K562 (cell line): ENCODE measurements around the gene ARHGEF4. TPM values are rescaled to one million over a fixed set of nuclear protein-coding genes. Genes with fewer than 3 reads are reported as not detected.

ENCODE experiments used
- ATAC-seq: fragments of 200-7000 bp; cut with Tn5 transposase; 3 replicates; pipeline ENCODE4 v1.9.1; 2020; ENCODE audit warnings: moderate library complexity
- BruUV-seq: library from RNA; stranded (reverse); fragments of 400-500 nt; replicated peaks from 2 replicates; lab custom pipeline; 2021; lab: Mats Ljungman, UMichigan
- CTCF ChIA-PET: fragments of 300-600 bp; formaldehyde crosslinking; extraction: SDS; loops from one replicate; lab custom pipeline; 2021; ENCODE audit warnings: low intra/inter-chr PET ratio; lab: Yijun Ruan, JAX
- POLR2A ChIA-PET: fragments of 300-600, 350-650 bp; sonication (Branson Sonifier 250); formaldehyde crosslinking; extraction: SDS; loops from one replicate; lab custom pipeline; 2021; ENCODE audit warnings: antibody characterized with exemption, inconsistent platforms; lab: Yijun Ruan, JAX
- DNase-seq, 4 experiments: peaks; one replicate each; pipeline versions ENCODE4 v3.0.0 to v3.0.0-alpha.2; 2011 to 2018; ENCODE audit warnings: low spot score in 3 of 4, mixed read lengths in 3 of 4; ENCODE audit errors: extremely low read depth in 1 of 4
- FAIRE-seq: peaks from 2 replicates; lab custom pipeline; 2011; peaks lifted over from hg19 to GRCh38; lab: Jason Lieb, UNC
- H2AFZ ChIP-seq: 2 replicates; pipeline ENCODE4 v1.6.0; 2011; ENCODE audit warnings: low read depth, low read length, control low read depth, inconsistent platforms
- H3K27ac ChIP-seq: fragments of 200-600 bp; 3 replicates; pipeline ENCODE4 v1.8.0; 2011; ENCODE audit warnings: low read depth, mild to moderate bottlenecking, control low read depth, inconsistent platforms, low read length, moderate library complexity, mixed read lengths; ENCODE audit errors: extremely low read depth
- H3K27me3 ChIP-seq, 2 experiments: fragments of 300-600 bp in 1 of 2; 2 replicates in 1 of 2; 3 replicates in 1 of 2; pipeline versions ENCODE4 v1.6.0 to v1.8.0; 2011; ENCODE audit warnings: inconsistent platforms in 2 of 2, low read length in 2 of 2, mild to moderate bottlenecking in 1 of 2, mixed read lengths in 1 of 2, moderate library complexity in 1 of 2; ENCODE audit not compliant: control insufficient read depth in 2 of 2, insufficient read depth in 2 of 2
- H3K36me3 ChIP-seq: fragments of 300-600 bp; 3 replicates; pipeline ENCODE4 v1.8.0; 2011; ENCODE audit warnings: mild to moderate bottlenecking, low read length, inconsistent platforms; ENCODE audit not compliant: control insufficient read depth, insufficient read depth
- H3K4me1 ChIP-seq, 2 experiments: fragments of 200-600 bp in 1 of 2; replicated peaks in 1 of 2; 2 replicates in 1 of 2; 3 replicates in 1 of 2; pipeline versions ENCODE4 v1.5.1 to v1.8.0; 2011; ENCODE audit warnings: inconsistent platforms in 2 of 2, low read length in 2 of 2, mild to moderate bottlenecking in 1 of 2, mixed read lengths in 1 of 2, moderate library complexity in 1 of 2; ENCODE audit not compliant: control insufficient read depth in 2 of 2, insufficient read depth in 2 of 2
- H3K4me2 ChIP-seq: 2 replicates; pipeline ENCODE4 v1.6.1; 2011; ENCODE audit warnings: low read length, control low read depth, inconsistent platforms, mixed read lengths; ENCODE audit not compliant: insufficient read depth
- H3K4me3 ChIP-seq: fragments of 200-600 bp; sonication (generic), shearing (Covaris generic); 2 replicates; pipeline ENCODE4 v1.5.1; 2016; ENCODE audit warnings: control low read depth, inconsistent platforms
- H3K79me2 ChIP-seq: fragments of 200-600 bp; 3 replicates; pipeline ENCODE4 v1.8.0; 2011; ENCODE audit warnings: low read length, inconsistent platforms; ENCODE audit not compliant: control insufficient read depth, insufficient read depth
- H3K9ac ChIP-seq, 2 experiments: 2 replicates each; pipeline versions ENCODE4 v1.6.0 to v1.6.1; 2011; ENCODE audit warnings: low read depth in 2 of 2, low read length in 2 of 2, control low read depth in 1 of 2, inconsistent platforms in 1 of 2, mild to moderate bottlenecking in 1 of 2, mixed read lengths in 1 of 2; ENCODE audit not compliant: insufficient read depth in 1 of 2
- H3K9me1 ChIP-seq: one replicate; pipeline ENCODE4 v1.6.0; 2011; ENCODE audit warnings: inconsistent platforms, mild to moderate bottlenecking, low read length, moderate library complexity; ENCODE audit not compliant: control insufficient read depth, insufficient read depth
- H3K9me3 ChIP-seq: replicated peaks from 2 replicates; pipeline ENCODE4 v1.5.1; 2011; ENCODE audit warnings: low read depth, low read length, inconsistent platforms; ENCODE audit not compliant: control insufficient read depth, insufficient read depth
- H4K20me1 ChIP-seq: replicated peaks from 2 replicates; pipeline ENCODE4 v1.6.1; 2011; ENCODE audit warnings: low read length, inconsistent platforms, mixed read lengths; ENCODE audit not compliant: control insufficient read depth, insufficient read depth
- ARID3B ChIP-seq: fragments of 250-450 bp; sonication (Bioruptor Pico); IDR thresholded peaks from 2 replicates; pipeline ENCODE4 v1.4.0; 2020; ENCODE audit warnings: borderline replicate concordance
- BRD4 ChIP-seq: fragments of 200-600 bp; sonication (generic); IDR thresholded peaks from 2 replicates; pipeline ENCODE4 v1.6.1; 2017; ENCODE audit warnings: inconsistent platforms
- E4F1 ChIP-seq: fragments of 250-450 bp; sonication (Bioruptor Pico); IDR thresholded peaks from 2 replicates; pipeline ENCODE4 v1.5.0; 2021; ENCODE audit warnings: mild to moderate bottlenecking, borderline replicate concordance
- HES1 ChIP-seq: fragments of 450-650 bp; IDR thresholded peaks from 2 replicates; pipeline ENCODE4 v1.6.1; 2016; ENCODE audit warnings: low read depth, mild to moderate bottlenecking, moderate library complexity
- MEF2D ChIP-seq: conservative IDR thresholded peaks from 2 replicates; pipeline ENCODE4 v1.6.1; 2016; ENCODE audit warnings: low read depth, missing genetic modification characterization, missing compliant biosample characterization
- MYBL2 ChIP-seq, 2 experiments: fragments of 450-650 bp in 1 of 2; sonication (generic) in 1 of 2; formaldehyde crosslinking in 1 of 2; IDR thresholded peaks; 2 replicates each; pipeline versions ENCODE4 v1.6.1 to v1.8.1; 2017 to 2022; ENCODE audit warnings: borderline replicate concordance in 1 of 2, inconsistent platforms in 1 of 2, low read depth in 1 of 2, mild to moderate bottlenecking in 1 of 2, missing genetic modification reagents in 1 of 2, moderate library complexity in 1 of 2
- NCOR1 ChIP-seq: fragments of 450-650 bp; IDR thresholded peaks from 2 replicates; pipeline ENCODE4 v1.6.1; 2016; ENCODE audit warnings: mild to moderate bottlenecking, moderate library complexity
- NONO ChIP-seq, 2 experiments: fragments of 200-400 bp in 1 of 2; fragments of 450-650 bp in 1 of 2; formaldehyde crosslinking in 1 of 2; IDR thresholded peaks; 2 replicates each; pipeline ENCODE4 v1.6.1; 2017; ENCODE audit warnings: low read depth in 2 of 2, mild to moderate bottlenecking in 2 of 2, moderate library complexity in 2 of 2, low read length in 1 of 2
- NR1H2 ChIP-seq: sonication (generic); formaldehyde crosslinking; IDR thresholded peaks from 2 replicates; pipeline ENCODE4 v1.4.0; 2020; ENCODE audit warnings: mild to moderate bottlenecking, missing genetic modification reagents
- PCBP1 ChIP-seq: fragments of 200-400 bp; formaldehyde crosslinking; IDR thresholded peaks from 2 replicates; pipeline ENCODE4 v1.6.1; 2018; ENCODE audit warnings: mild to moderate bottlenecking, low read depth, low read length; ENCODE audit not compliant: poor library complexity, severe bottlenecking
- RNF219 ChIP-seq: fragments of 250-450 bp; sonication (Bioruptor Pico); IDR thresholded peaks from 2 replicates; pipeline ENCODE4 v1.5.0; 2022; ENCODE audit warnings: mild to moderate bottlenecking
- SAFB ChIP-seq: fragments of 200-400 bp; formaldehyde crosslinking; IDR thresholded peaks from 2 replicates; pipeline ENCODE4 v1.6.1; 2017; ENCODE audit warnings: low read depth, low read length, borderline replicate concordance
- THAP7 ChIP-seq: fragments of 250-450 bp; sonication (Bioruptor Pico); IDR thresholded peaks from 2 replicates; pipeline ENCODE4 v1.5.0; 2021
- ZNF764 ChIP-seq: fragments of 250-450 bp; sonication (Bioruptor Pico); IDR thresholded peaks from 2 replicates; pipeline ENCODE4 v1.4.0; 2020; ENCODE audit warnings: low read depth, mild to moderate bottlenecking, moderate library complexity
- WGBS: fragments of 100-300 bp; shearing (Covaris generic); methylation state at CpG from one replicate; pipeline ENCODE4 v1.1.6; 2016; ENCODE audit warnings: low coverage, mixed read lengths; ENCODE audit not compliant: insufficient coverage; ENCODE audit errors: missing lambda C conversion rate; 5-methylcytosine and 5-hydroxymethylcytosine counted together
- in situ Hi-C: fragments of 300-500 bp; cut with MboI; formaldehyde crosslinking; loops from 4 replicates; pipeline ENCODE4 v1.15.0; 2018; ENCODE audit warnings: inconsistent platforms, mixed read lengths
- intact Hi-C: fragments of 100-400 bp; cut with micrococcal nuclease; formaldehyde crosslinking; loops from 2 replicates; pipeline ENCODE4 v1.14.2; 2022
- polyA plus RNA-seq, 8 experiments: library from polyadenylated mRNA; depleted of rRNA in 4 of 8; stranded (reverse) in 5 of 8; unstranded in 3 of 8; fragments of >200 nt; fragmentation: Nextera tagmentation in 2 of 8; fragmentation: Illumina TruSeq in 1 of 8; extraction: Ambion mirVana in 2 of 8; extraction: Trizol in 1 of 8; gene quantifications; 2 replicates each; pipeline versions ENCODE4 v1.2.1 to v1.2.3, GENCODE V29; 2011 to 2014; ENCODE audit warnings: inconsistent platforms in 1 of 8, missing spikeins in 1 of 8
- total RNA-seq, 7 experiments: library from RNA; depleted of rRNA in 6 of 7; stranded (reverse); fragments of >200 nt in 6 of 7; fragmentation: Illumina TruSeq in 2 of 7; extraction: Trizol in 2 of 7; gene quantifications; 2 replicates each; pipeline versions ENCODE4 v1.2.1 to v1.2.3, GENCODE V29; 2011 to 2021; ENCODE audit warnings: low replicate concordance in 1 of 7

ARHGEF4 gene
- total and polyA plus RNA-seq, 9 of the 15 experiments (the other 6 are each of a cell fraction or from before 2014, with no cell fraction given), result not detected

- no peak for ATAC-seq
- CTCF ChIA-PET, result interaction anchor here (3.0 kb wide), 1 partner anchor 124 kb away, joined by 18 read pairs; no protein-coding TSS in a partner anchor
- POLR2A ChIA-PET, result interaction anchor here (0.7 kb wide), 1 partner anchor 342 kb away, joined by 3 read pairs; no protein-coding TSS in a partner anchor
- TF ChIP-seq THAP7 (CRISPR knock-in tag) (no peak), PCBP1 (no peak), NONO (IDR thresholded peaks at IDR 0.05; ENCODE audit: low read depth in 2 of 2, low read length in 1 of 2) (no peak), NR1H2 (CRISPR knock-in tag) (no peak), ZNF764 (no peak), NCOR1 (no peak), HES1 (no peak), SAFB (no peak), ARID3B (CRISPR knock-in tag) (no peak), RNF219 (CRISPR knock-in tag) (no peak), BRD4 (no peak), MYBL2 (IDR thresholded peaks at IDR 0.05; ENCODE audit: low read depth) (no peak), MYBL2 (CRISPR knock-in tag; IDR thresholded peaks at IDR 0.05; ENCODE audit: borderline replicate concordance) (no peak), E4F1 (CRISPR knock-in tag) (no peak), MEF2D (tag) (no peak)
Observed at GRCh38 chr2:130796290-130796689, 40.4 kb upstream of the ARHGEF4 start.

More at GRCh38 chr2:130796290-130796689, 40.4 kb upstream of the ARHGEF4 start:
- H3K79me2 ChIP-seq, result no peaks in the 10 kb centered on the region
- H3K9me1 ChIP-seq, result no peaks in the 10 kb centered on the region
- no TSS peak for BruUV-seq
- peaks cover 0 to 21% of the 10 kb centered on the region in 2 experiments; a peak in 2 of 5 replicates for H3K27me3 ChIP-seq
- in situ Hi-C loops, result no loop called here
- DNase-seq (no peak), FAIRE-seq (no peak)
- no peak overlapping the region for H3K9ac ChIP-seq
- H3K4me3 ChIP-seq, result no peak overlapping the region
- intact Hi-C loops, result no loop called here
- peaks cover 0 to 21% of the 10 kb centered on the region in 2 experiments; a peak in 2 of 5 replicates for H3K4me1 ChIP-seq
- no peak overlapping the region for H2AFZ ChIP-seq
- no peak overlapping the region for H3K27ac ChIP-seq
- no peak overlapping the region for H3K4me2 ChIP-seq
- 0% methylated on average over 2 of the region's 3 CpGs for WGBS
- no peaks in the 10 kb centered on the region for H3K9me3 ChIP-seq
- H3K36me3 ChIP-seq, result no peaks in the 10 kb centered on the region
- H4K20me1 ChIP-seq, result no peaks in the 10 kb centered on the region
